ENCODE data around the gene RAB44. TPM values are rescaled to one million over a fixed set of nuclear protein-coding genes. Genes with fewer than 3 reads are reported as not detected.

Gene RAB44
- total RNA-seq, 1 experiment from 2014 or later: 0.11 TPM

GRCh38 chr6:36656441-36656840, 41.2 kb upstream of the RAB44 start:
- TF ChIP-seq MAX (CRISPR knock-in tag; IDR thresholded peaks at IDR 0.05) (no peak), ELF4 (CRISPR knock-in tag; IDR thresholded peaks at IDR 0.05; ENCODE audit: low read depth) (no peak), ATF3 (CRISPR knock-in tag; conservative IDR thresholded peaks at IDR 0.05) (no peak), FOXP1 (CRISPR knock-in tag; IDR thresholded peaks at IDR 0.05; ENCODE audit: borderline replicate concordance) (no peak), ZNF671 (CRISPR knock-in tag; IDR thresholded peaks at IDR 0.05) (no peak), TCF7 (CRISPR knock-in tag; IDR thresholded peaks at IDR 0.05; ENCODE audit: low read depth) (no peak), CDX4 (CRISPR knock-in tag; IDR thresholded peaks at IDR 0.05; ENCODE audit: borderline replicate concordance) (no peak), USF2 (CRISPR knock-in tag; IDR thresholded peaks at IDR 0.05) (no peak), ESRRA (CRISPR knock-in tag; IDR thresholded peaks at IDR 0.05; ENCODE audit: borderline replicate concordance) (no peak), TEAD1 (CRISPR knock-in tag; IDR thresholded peaks at IDR 0.05) (no peak), MYBL2 (CRISPR knock-in tag; IDR thresholded peaks at IDR 0.05) (no peak), ZNF263 (CRISPR knock-in tag; IDR thresholded peaks at IDR 0.05; ENCODE audit: low read depth) (no peak), ZNF423 (CRISPR knock-in tag; IDR thresholded peaks at IDR 0.05) (no peak), RELA (CRISPR knock-in tag; IDR thresholded peaks at IDR 0.05; ENCODE audit: borderline replicate concordance) (no peak), SMAD4 (CRISPR knock-in tag; IDR thresholded peaks at IDR 0.05) (no peak), EMX1 (CRISPR knock-in tag; IDR thresholded peaks at IDR 0.05) (no peak)
- ATAC-seq (no peak), DNase-seq (ENCODE audit: low spot score) (no peak)
- no peaks in the 10 kb centered on the region for H3K9me3 Mint-ChIP-seq
- no peak overlapping the region for H3K4me3 Mint-ChIP-seq
- peaks cover 10% of the 10 kb centered on the region for H3K4me1 Mint-ChIP-seq
- CTCF ChIA-PET: no interaction called here
- no peak overlapping the region for H3K27ac Mint-ChIP-seq
- 0 out of 2 replicates have a peak, but pooled peaks cover 3% of the 10 kb centered on the region for H3K27me3 Mint-ChIP-seq (ENCODE audit: low read depth)
- POLR2A ChIA-PET: no interaction called here
- H3K36me3 Mint-ChIP-seq: no peaks in the 10 kb centered on the region

- no peak for DNase-seq (ENCODE audit: low spot score)
- ChIA-PET POLR2A (no interaction called here), CTCF (no interaction called here)
- Mint-ChIP-seq H3K36me3 (no peaks in the 10 kb centered on the region), H3K9me3 (no peaks in the 10 kb centered on the region), H3K27ac (no peak overlapping the region), H3K27me3 (ENCODE audit: low read depth) (0 out of 2 replicates have a peak, but pooled peaks cover 3% of the 10 kb centered on the region), H3K4me1 (peaks cover 10% of the 10 kb centered on the region), H3K4me3 (no peak overlapping the region)
- TF ChIP-seq CBFB (CRISPR knock-in tag; IDR thresholded peaks at IDR 0.05; ENCODE audit: low read depth): no peak
- TF ChIP-seq GABPB1 (CRISPR knock-in tag; IDR thresholded peaks at IDR 0.05): no peak
- TF ChIP-seq SMAD4 (CRISPR knock-in tag; IDR thresholded peaks at IDR 0.05): no peak
- TF ChIP-seq ZNF121 (CRISPR knock-in tag; IDR thresholded peaks at IDR 0.05): no peak
- TF ChIP-seq STAT6 (CRISPR knock-in tag; conservative IDR thresholded peaks at IDR 0.05; ENCODE audit: low read depth): no peak
- no peak for TF ChIP-seq SMAD3 (CRISPR knock-in tag; IDR thresholded peaks at IDR 0.05; ENCODE audit: borderline replicate concordance)
- no peak for TF ChIP-seq ZNF512 (CRISPR knock-in tag; IDR thresholded peaks at IDR 0.05; ENCODE audit: borderline replicate concordance)
- no peak for ATAC-seq
These were observed 40.4 kb upstream of the RAB44 start for GRCh38 chr6:36657271-36657670.

All from WTC11 (cell line).